GM11168 (cell line): Measurements from ENCODE around the gene TIMM10.

Experiments
- in situ Hi-C: fragments of 300-500 bp; cut with MboI; formaldehyde crosslinking; loops from one replicate; pipeline ENCODE4 v1.12.0; 2022; ENCODE audit warnings: low sequenced_read_pairs; ENCODE audit not compliant: unreplicated experiment

Gene TIMM10

GRCh38 chr11:57508341-57509170 lies 22.0 kb downstream of the TIMM10 start:
- in situ Hi-C loops, result no loop called here

- in situ Hi-C loops, result no loop called here
These were observed 24.0 kb downstream of the TIMM10 start for GRCh38 chr11:57506522-57506921.

DNA sequence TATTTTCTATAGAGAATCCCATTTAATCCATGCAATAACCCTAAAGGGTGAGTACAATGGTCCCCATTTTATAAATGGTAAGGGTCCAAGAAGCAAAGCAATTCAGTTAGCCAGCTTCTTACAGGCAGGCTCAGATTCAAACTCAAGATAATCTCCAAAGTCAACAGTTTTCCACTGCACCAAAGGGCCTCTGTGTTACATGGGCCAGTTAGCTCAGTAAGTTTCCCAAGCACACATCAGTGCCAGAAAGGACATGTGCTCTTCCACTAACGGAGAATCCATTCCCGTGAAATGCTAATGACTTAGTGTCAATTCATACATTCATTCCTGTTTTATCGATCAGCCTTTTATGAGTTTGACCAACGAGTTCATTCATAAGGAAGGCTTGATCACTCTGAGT lies 26.0 kb downstream of the TIMM10 start:
- in situ Hi-C loops, result no loop called here

- in situ Hi-C loops, result no loop called here
These were observed 27.7 kb downstream of the TIMM10 start for GRCh38 chr11:57502870-57503269.

DNA sequence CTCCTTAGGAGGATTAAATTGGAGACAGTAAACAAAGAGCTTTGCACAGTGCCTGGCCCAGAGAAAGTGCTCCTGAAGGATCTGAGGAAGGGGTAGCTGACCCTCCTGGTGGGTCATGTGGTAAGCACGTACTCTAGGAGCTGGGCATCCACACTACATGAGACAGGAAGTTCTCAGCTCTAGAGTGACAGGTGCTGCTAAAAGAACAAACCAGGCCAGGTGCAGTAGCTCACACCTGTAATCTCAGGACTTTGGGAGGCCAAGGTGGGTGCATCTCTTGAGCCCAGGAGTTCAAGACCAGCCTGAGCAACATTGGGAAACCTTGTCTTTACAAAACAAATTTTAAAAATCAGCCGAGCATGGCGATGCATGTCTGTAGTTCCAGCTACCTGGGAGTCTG lies 28.2 kb downstream of the TIMM10 start:
- in situ Hi-C loops, result no loop called here

DNA sequence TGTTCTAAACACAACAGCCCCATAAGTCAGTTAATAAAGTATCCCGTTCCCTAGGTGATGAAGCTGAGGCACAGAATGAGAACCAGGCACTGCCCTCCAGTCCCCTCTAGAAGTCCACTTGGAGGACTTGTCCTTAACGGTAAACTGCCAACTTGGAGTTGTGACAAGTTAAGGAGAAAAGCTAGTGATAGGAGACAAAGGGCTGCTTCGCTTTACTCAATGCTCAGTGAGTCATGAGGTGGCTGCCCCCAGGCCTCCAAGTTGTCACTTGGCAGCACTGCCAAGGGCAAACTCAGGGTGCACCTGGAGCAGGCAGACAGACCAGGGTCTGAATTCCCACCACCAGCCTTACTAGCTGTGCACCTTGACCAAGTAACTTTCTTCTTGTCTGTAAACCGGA lies 28.6 kb downstream of the TIMM10 start:
- in situ Hi-C loops, result no loop called here

GRCh38 chr11:57500926-57501325 lies 29.6 kb downstream of the TIMM10 start:
- in situ Hi-C loops, result no loop called here

DNA sequence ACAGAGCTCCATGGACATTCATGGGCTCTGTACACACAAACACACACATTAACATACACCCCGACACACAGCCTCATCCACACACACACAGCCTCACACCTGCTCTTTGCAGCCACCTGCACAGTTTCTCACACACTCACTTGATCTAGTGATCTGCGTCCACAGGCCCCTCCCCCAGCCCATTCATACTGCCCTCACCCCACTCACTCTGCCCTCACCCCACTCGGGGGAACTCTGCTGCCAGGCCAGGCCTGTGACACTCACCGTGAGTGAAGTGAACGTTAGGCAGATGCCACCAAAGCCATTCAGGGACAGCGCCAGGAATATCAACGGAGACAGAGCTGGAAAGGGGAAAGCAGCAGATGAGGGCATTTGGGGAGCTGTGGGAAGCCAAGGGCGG lies 30.0 kb downstream of the TIMM10 start:
- in situ Hi-C loops, result no loop called here

- in situ Hi-C loops, result no loop called here
These were observed 30.5 kb downstream of the TIMM10 start for GRCh38 chr11:57499983-57500461.

- in situ Hi-C loops, result no loop called here
These were observed 31.1 kb downstream of the TIMM10 start for GRCh38 chr11:57499413-57499982.

- in situ Hi-C loops, result no loop called here
These were observed 32.0 kb downstream of the TIMM10 start for GRCh38 chr11:57498540-57498939.

DNA sequence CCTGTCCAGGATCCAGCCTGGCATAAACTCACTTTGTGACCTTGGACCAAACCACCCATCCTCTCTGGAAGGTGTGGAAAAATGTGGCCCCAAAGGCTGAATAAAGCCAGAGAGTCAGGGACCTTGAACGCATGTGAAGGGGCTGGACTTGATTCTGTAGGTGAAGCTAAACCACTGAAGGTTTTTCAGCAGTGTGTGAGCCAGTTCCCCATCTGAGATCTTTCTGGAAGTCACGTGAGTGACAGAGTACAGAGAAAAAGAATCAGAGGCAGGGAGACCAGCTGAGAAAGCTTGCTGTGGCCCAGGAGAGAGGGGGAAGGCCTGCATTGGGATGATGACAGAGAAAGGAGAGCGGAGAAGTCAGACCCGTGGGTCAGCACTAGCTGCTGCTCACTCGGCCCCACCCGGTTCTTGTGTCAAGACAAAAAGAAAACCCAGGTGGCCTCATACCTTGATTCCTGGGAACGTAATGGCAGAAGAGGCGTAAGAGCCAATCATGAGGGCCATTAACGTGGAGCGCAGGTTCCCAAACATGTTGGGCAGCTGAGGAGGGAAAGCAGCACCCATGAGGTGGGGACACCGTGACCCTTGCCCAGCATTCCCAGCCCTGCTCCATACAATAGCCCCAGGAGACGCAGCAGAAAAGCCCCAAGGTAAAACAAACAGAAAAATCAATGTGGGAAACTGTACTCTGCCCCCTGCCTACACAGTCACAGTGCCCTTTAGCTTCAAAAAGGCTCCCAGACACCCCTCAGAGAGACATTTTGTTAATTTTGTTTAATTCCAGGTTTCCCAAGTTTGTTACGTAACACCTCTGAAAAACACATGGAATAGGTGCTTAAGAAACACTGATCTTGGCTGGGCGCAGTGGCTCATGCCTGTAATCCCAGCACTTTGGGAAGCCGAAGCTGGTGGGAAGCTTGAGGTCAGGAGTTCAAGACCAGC lies 33.0 kb downstream of the TIMM10 start:
- in situ Hi-C loops, result no loop called here

GRCh38 chr11:57496109-57496820 lies 34.3 kb downstream of the TIMM10 start:
- in situ Hi-C loops, result no loop called here

DNA sequence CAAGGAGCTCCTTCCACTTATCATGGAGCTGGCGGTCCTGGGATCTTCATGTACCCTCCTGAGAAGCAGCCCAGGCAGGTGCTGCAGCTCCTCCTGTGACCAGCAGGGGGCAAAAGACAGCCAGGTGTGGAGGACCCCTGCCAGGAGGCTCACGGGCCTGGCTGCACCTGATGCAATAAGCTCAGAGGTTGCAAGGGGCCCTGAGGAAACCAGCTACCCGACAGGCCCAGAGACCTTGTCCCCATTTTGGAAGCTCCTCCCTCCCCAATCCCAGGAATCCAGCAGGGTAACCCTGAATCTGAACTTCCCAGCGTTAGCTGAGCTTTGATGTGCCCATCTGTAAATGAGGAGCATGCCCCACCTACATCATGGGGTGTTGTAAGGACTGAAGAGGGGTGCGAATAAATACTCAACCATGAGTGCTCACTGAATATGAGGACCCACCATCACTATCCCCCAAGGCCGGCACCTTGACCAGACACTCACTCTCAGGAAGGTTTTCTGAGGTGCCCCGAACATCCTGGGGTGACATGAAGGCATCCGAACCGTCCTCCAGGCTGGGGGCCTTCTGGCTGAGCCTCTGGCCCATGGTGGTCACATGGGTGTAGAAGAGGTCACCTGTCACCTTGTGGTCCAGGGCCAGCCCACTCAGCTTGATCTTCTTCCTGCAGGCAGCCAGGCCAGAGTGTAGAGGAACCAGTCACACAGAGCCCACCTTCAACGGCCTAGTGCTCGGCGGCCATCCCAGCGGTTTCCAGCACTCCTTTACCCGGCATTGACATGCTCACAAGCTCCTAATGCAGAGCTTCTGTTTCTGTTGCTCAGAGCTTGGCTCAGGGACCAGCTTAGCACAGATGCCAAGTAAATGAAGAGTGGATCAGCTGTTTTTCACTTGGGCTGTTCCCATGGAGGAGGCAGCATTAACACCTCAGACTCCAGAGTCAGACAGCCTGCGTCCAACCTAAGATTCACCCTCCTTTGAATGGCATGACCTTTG lies 36.7 kb downstream of the TIMM10 start:
- in situ Hi-C loops, result loop anchor here (5.0 kb wide), 1 partner anchor 33 kb away; no protein-coding TSS in a partner anchor

DNA sequence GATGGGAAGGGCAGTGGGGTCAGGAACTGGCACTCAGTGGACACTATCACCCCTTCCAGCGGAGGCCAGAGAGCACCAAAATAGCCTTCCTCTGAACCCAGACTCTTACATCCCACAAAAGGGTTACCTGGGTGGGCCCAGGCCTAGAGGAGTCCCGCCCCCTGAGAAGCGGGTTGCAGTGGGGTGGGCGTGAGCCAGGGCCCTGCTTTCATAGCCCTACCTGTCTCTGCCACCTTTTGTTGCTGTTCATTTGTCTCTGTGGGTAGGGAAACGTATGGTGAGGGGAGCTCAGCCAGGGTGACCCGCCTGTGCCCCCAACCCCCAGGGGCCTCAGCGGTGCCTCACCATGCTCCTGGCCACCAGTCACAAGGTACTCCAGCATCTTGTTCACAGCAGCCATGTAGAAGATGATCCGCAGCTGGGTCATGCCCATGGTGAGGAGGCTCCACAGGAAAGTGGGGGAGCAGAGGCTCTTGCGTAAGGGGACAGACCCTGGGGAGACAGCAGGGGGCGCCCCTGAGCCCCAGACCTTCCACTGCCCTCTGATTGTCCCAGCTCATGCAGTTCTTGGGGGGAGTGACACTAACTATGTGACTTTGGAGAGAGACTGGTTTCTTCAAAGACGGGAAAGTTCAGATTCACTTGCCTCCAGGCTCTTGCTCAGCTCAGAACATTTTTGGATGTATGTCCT lies 39.0 kb downstream of the TIMM10 start:
- in situ Hi-C loops, result loop anchor here (5.0 kb wide), 1 partner anchor 36 kb away; no protein-coding TSS in a partner anchor

GRCh38 chr11:57490456-57491248 lies 39.9 kb downstream of the TIMM10 start:
- in situ Hi-C loops, result loop anchor here (5.0 kb wide), 1 partner anchor 37 kb away; no protein-coding TSS in a partner anchor

DNA sequence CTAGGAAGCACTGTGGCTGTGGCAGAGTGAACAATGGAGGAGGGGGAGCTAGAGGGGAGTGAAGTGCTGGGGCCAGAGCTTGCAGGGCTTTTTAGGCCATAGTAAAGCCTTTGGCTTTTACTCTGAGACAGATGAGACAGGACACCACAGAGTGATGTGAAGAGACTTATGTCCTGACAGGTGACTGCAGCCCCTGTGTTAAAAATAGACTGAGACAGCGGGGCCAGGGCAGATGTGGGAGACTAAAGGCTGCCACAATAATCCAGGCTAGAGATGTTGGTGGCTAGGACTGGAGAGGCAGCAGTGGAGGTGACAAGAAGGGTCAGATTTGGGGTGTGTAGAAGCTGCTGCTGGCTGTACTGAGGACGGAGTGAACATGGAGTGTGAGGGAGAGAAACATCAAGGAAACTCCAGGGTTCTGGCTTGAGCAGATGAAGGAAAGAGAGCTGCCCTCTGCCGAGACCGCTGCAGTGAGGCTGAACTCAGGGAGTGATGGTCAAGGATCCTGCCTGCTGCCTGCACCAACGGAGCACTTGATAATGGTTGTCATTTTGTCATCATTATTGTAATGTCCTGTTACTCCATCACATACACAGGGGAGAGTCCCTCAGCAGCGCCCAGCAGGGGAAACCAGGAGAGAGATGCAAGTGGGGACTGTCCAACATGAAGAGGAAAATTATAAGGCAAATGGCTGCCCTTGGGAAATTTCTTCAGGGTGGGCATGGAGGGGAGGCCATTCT lies 42.5 kb downstream of the TIMM10 start:
- in situ Hi-C loops, result no loop called here
